ENCODE measurements around the gene PPP1R8. TPM values are rescaled to one million over a fixed set of nuclear protein-coding genes. Genes with fewer than 3 reads are reported as not detected.
"Not testable (repeated sequence)": the region's sequence is repeated elsewhere in the genome, so short reads cannot be mapped to it uniquely, and the experiment has no call there.

Gene PPP1R8
- total and polyA plus RNA-seq, 3 experiments from 2014 or later, result 37.5 to 70.0 (median 66.3) TPM

DNA sequence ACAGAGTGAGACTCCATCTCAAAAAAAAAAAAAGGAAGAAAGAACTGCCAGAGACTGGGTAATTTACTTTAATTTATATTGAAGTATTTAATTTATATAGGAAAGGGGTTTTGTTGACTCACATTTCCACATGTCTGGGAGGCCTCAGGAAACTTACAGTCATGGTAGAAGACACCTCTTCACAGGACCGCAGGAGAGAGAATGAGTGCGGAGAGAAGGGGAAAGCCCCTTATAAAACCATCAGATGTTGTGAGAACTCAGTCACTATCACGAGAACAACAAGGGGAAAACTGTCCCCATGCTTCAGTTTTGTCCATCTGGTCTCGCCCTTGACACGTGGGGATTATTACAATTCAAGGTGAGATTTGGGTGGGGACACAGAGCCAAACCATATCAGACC, 25.8 kb upstream of the PPP1R8 start:
- Mint-ChIP-seq H3K9me3 (no peaks in the 10 kb centered on the region), H3K27ac (peak overlapping the region in 3 of 8 donors; percentile 36 to 78 (median 72)), H3K36me3 (peaks cover 7 to 63% (median 22%) of the 10 kb centered on the region in 3 donors), H3K4me3 (no peak overlapping the region), H3K4me1 (peaks cover 0 to 1% (median 0%) of the 10 kb centered on the region in 3 donors), H3K27me3 (no peaks in the 10 kb centered on the region)
- Histone ChIP-seq H3K9me3 (ENCODE audit: low read length) (no peaks in the 10 kb centered on the region), H3K36me3 (ENCODE audit: insufficient read depth, low read length) (peaks cover 28% of the 10 kb centered on the region), H3K4me3 (ENCODE audit: low read length) (no peak overlapping the region), H3K27me3 (ENCODE audit: insufficient read depth, low read length, poor library complexity, severe bottlenecking) (no peaks in the 10 kb centered on the region), H3K4me1 (ENCODE audit: insufficient read depth, low read length) (no peaks in the 10 kb centered on the region), H3K27ac (ENCODE audit: low read depth, low read length) (no peak overlapping the region)
- ChIA-PET CTCF (no interaction called here), POLR2A (no interaction called here)
- DNase-seq, result no peak

DNA sequence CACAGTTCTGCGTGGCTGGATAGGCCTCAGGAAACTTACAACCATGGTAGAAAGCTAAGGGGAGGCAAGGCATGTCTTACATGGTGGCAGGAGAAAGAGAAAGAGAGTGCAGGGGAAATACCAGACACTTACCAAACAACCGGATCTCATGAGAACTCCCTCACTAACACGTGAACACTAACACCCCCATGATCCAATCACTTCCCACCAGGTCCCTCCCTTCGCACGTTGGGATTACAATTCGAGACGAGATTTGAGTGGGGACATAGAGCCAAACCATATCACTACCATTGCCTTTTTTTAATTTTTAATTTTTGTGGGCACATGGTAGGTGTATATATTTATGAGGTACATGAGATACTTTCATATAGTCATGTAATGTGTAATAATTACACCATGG, 23.8 kb upstream of the PPP1R8 start:
- Mint-ChIP-seq H3K9me3 (no peaks in the 10 kb centered on the region), H3K36me3 (peaks cover 7 to 54% (median 19%) of the 10 kb centered on the region in 3 donors), H3K4me1 (peaks cover 0 to 1% (median 0%) of the 10 kb centered on the region in 3 donors), H3K4me3 (no peak overlapping the region), H3K27me3 (no peaks in the 10 kb centered on the region), H3K27ac (no peak overlapping the region)
- Histone ChIP-seq H3K4me3 (ENCODE audit: low read length) (no peak overlapping the region), H3K4me1 (ENCODE audit: insufficient read depth, low read length) (no peaks in the 10 kb centered on the region), H3K27me3 (ENCODE audit: insufficient read depth, low read length, poor library complexity, severe bottlenecking) (no peaks in the 10 kb centered on the region), H3K27ac (ENCODE audit: low read depth, low read length) (no peak overlapping the region), H3K36me3 (ENCODE audit: insufficient read depth, low read length) (peaks cover 14% of the 10 kb centered on the region), H3K9me3 (ENCODE audit: low read length) (no peaks in the 10 kb centered on the region)
- POLR2A ChIA-PET, result no interaction called here
- CTCF ChIA-PET, result no interaction called here
- DNase-seq, result no peak

DNA sequence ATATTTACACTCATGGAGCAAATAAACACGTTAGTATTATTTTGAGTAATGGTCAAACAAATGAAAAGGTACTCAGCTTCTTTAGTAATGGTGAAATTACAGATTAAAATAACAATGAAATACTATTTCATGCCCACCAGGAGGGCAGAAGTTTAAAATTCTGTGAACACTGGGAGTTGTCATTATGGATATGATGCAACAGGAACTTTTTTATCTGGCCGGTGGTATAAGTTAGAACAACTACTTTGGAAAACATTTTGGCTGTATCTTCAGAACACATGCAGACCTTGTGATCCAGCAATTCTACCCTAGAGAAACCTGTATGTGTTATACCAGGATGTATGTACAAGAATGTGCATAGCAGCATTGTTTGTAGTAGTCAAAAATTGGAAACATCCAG, 23.2 kb upstream of the PPP1R8 start:
- H3K4me3 ChIP-seq (ENCODE audit: low read length), result no peak overlapping the region
- ChIA-PET POLR2A (no interaction called here), CTCF (no interaction called here)
- no peaks in the 10 kb centered on the region for H3K27me3 ChIP-seq (ENCODE audit: insufficient read depth, low read length, poor library complexity, severe bottlenecking)
- H3K4me1 Mint-ChIP-seq, result peaks cover 0 to 1% (median 0%) of the 10 kb centered on the region in 3 donors
- no peaks in the 10 kb centered on the region for H3K4me1 ChIP-seq (ENCODE audit: insufficient read depth, low read length)
- no peak overlapping the region for H3K4me3 Mint-ChIP-seq
- DNase-seq, result no peak
- H3K27ac ChIP-seq (ENCODE audit: low read depth, low read length), result no peak overlapping the region
- H3K36me3 Mint-ChIP-seq, result peaks cover 7 to 53% (median 16%) of the 10 kb centered on the region in 3 donors
- peaks cover 8% of the 10 kb centered on the region for H3K36me3 ChIP-seq (ENCODE audit: insufficient read depth, low read length)
- H3K27ac Mint-ChIP-seq, result no peak overlapping the region
- no peaks in the 10 kb centered on the region for H3K9me3 Mint-ChIP-seq
- H3K27me3 Mint-ChIP-seq, result no peaks in the 10 kb centered on the region
- no peaks in the 10 kb centered on the region for H3K9me3 ChIP-seq (ENCODE audit: low read length)

DNA sequence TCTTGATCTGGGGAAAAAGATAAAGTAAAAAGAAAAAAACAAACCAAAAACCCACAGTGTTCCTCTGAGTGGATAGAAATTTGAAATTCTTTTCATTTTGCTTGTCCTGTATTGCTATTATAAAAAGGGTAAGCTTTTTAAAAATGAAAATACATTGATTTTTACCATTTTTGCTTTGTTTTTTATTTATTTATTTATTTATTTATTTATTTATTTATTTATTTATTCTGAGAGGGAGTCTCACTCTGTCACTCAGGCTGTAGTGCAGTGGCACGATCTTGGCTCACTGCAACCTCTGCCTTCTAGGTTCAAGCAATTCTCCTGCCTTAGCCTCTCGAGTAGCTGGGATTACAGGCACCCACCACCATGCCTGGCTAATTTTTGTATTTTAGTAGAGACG, 22.5 kb upstream of the PPP1R8 start:
- H3K4me3 ChIP-seq (ENCODE audit: low read length); H3K27ac ChIP-seq (ENCODE audit: low read depth, low read length); H3K9me3 Mint-ChIP-seq; H3K4me1 ChIP-seq (ENCODE audit: insufficient read depth, low read length); H3K27me3 ChIP-seq (ENCODE audit: insufficient read depth, low read length, poor library complexity, severe bottlenecking); H3K9me3 ChIP-seq (ENCODE audit: low read length); CTCF ChIA-PET; H3K36me3 ChIP-seq (ENCODE audit: insufficient read depth, low read length); H3K27ac Mint-ChIP-seq; H3K4me3 Mint-ChIP-seq; POLR2A ChIA-PET; H3K4me1 Mint-ChIP-seq; H3K27me3 Mint-ChIP-seq; DNase-seq: not testable (repeated sequence)
- H3K36me3 Mint-ChIP-seq, result peaks cover 4 to 53% (median 14%) of the 10 kb centered on the region in 3 donors

DNA sequence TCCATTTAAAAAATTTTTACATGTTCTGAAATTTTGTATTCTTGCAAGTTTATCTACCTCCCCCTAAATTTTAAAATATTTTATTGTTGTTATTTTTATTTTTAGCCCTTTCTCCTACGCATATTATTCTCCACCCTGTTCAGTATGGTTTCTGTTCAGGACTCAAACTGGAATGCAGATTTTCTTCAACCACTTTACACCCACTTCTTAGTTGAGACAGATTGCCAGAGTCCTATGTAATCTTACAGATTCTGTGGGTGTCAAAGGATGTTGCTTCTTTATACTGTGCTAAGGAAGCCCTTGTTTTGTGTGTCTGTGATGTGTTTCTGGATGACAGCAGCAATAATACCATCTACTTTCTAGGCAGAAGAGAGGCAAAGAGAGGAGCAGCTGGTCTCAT, 20.7 kb upstream of the PPP1R8 start:
- no peaks in the 10 kb centered on the region for H3K9me3 Mint-ChIP-seq
- Histone ChIP-seq H3K9me3 (ENCODE audit: low read length) (no peaks in the 10 kb centered on the region), H3K36me3 (ENCODE audit: insufficient read depth, low read length) (peaks cover 6% of the 10 kb centered on the region), H3K4me3 (ENCODE audit: low read length) (no peak overlapping the region), H3K27ac (ENCODE audit: low read depth, low read length) (no peak overlapping the region), H3K4me1 (ENCODE audit: insufficient read depth, low read length) (no peaks in the 10 kb centered on the region), H3K27me3 (ENCODE audit: insufficient read depth, low read length, poor library complexity, severe bottlenecking) (no peaks in the 10 kb centered on the region)
- DNase-seq, result no peak
- H3K4me1 Mint-ChIP-seq, result peaks cover 0 to 1% (median 0%) of the 10 kb centered on the region in 3 donors
- ChIA-PET CTCF (no interaction called here), POLR2A (no interaction called here)
- H3K4me3 Mint-ChIP-seq, result no peak overlapping the region
- peaks cover 0 to 54% (median 10%) of the 10 kb centered on the region in 3 donors for H3K36me3 Mint-ChIP-seq
- H3K27ac Mint-ChIP-seq, result peak overlapping the region in 2 of 8 donors; percentile 42 to 70
- no peaks in the 10 kb centered on the region for H3K27me3 Mint-ChIP-seq

DNA sequence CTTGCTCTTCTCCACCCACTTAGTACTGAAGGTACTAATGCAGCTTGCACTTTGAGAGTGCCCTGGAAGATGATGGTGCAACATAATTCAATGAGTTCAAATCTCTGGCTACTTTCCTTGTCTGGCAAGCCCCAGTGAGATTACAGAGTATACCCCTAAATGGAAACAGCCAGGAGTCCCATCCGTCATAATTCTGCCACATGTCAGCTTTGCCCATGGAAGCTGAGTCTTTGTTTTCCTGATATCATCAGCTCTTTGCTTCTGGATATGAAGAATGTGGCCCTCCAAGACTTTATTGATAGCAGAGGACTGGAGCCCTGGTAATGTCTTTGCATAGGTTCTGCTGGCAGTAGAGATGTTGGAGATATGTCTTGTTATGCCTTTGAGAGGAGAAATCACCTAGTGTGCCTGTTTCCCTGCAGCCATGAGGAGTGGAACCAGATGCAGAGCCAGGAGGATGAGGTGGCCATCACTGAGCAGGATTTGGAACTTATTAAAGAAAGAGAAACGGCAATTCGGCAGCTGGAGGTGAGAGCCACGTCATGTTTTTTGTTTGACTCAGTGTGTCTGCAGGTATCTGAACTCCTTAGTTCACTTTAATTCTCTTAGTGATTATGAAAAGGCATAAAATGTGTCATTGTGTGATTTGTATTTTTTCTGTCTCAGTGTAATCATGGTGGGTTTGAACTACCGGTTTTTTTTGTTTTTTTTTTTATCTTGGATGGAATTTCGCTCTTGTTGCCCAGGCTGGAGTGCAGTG, 18.7 kb upstream of the PPP1R8 start:
- H3K27me3 Mint-ChIP-seq, result no peaks in the 10 kb centered on the region
- H3K27me3 ChIP-seq (ENCODE audit: insufficient read depth, low read length, poor library complexity, severe bottlenecking), result no peaks in the 10 kb centered on the region
- peak overlapping the region in 2 of 8 donors; percentile 25 to 33 for H3K27ac Mint-ChIP-seq
- H3K4me3 ChIP-seq (ENCODE audit: low read length), result no peak overlapping the region
- CTCF ChIA-PET, result no interaction called here
- H3K4me1 ChIP-seq (ENCODE audit: insufficient read depth, low read length), result no peaks in the 10 kb centered on the region
- no peaks in the 10 kb centered on the region for H3K9me3 ChIP-seq (ENCODE audit: low read length)
- H3K4me3 Mint-ChIP-seq, result no peak overlapping the region
- H3K36me3 ChIP-seq (ENCODE audit: insufficient read depth, low read length), result peaks cover 13% of the 10 kb centered on the region
- H3K27ac ChIP-seq (ENCODE audit: low read depth, low read length), result no peak overlapping the region
- no peak for DNase-seq
- H3K9me3 Mint-ChIP-seq, result no peaks in the 10 kb centered on the region
- H3K36me3 Mint-ChIP-seq, result peaks cover 0 to 46% (median 9%) of the 10 kb centered on the region in 3 donors
- H3K4me1 Mint-ChIP-seq, result peaks cover 0 to 1% (median 0%) of the 10 kb centered on the region in 3 donors
- POLR2A ChIA-PET, result interaction anchor here (0.7 kb wide), 1 partner anchor 110 kb away, joined by 3 read pairs; no protein-coding TSS in a partner anchor

DNA sequence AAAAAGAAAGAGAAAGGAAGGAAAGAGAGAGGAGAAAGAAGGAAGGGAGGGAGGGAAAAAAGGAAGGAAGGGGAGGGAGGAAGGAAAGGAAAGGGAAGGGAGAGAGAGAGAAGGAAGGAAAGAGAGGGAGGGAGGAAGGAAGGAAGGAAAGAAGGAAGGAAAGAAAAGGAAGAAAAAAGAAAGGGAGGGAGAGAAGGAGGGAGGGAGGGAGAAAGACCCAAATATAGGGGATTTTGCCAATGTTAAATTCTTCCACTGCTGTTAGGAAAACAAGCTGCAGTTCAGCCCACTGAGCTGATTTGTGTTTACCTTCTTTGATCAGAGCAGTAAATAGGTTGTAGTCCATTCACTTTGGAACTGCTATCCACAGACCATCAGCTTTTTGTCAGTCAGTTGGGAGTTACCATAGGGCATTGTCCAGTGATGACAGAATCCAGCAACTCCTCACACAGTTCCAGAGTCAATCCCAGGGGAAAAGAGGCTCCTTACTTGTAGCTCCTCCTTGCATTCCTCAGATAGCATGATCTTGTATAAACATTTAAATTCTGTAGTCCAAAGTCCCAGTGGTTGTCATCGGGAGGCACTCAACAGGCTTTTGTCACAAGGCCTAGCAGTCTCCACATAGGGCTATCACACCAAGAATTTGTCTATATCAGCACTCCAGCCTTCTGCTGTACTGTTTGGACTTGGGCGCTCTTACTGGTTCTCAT, 13.5 kb upstream of the PPP1R8 start:
- Histone ChIP-seq H3K4me1 (ENCODE audit: insufficient read depth, low read length) (no peaks in the 10 kb centered on the region), H3K4me3 (ENCODE audit: low read length) (no peak overlapping the region), H3K27ac (ENCODE audit: low read depth, low read length) (no peak overlapping the region), H3K27me3 (ENCODE audit: insufficient read depth, low read length, poor library complexity, severe bottlenecking) (no peaks in the 10 kb centered on the region), H3K36me3 (ENCODE audit: insufficient read depth, low read length) (peaks cover 37% of the 10 kb centered on the region), H3K9me3 (ENCODE audit: low read length) (no peaks in the 10 kb centered on the region)
- no peaks in the 10 kb centered on the region for H3K9me3 Mint-ChIP-seq
- peaks cover 0 to 67% (median 15%) of the 10 kb centered on the region in 3 donors for H3K36me3 Mint-ChIP-seq
- H3K4me3 Mint-ChIP-seq, result no peak overlapping the region
- H3K27me3 Mint-ChIP-seq, result no peaks in the 10 kb centered on the region
- no peak overlapping the region for H3K27ac Mint-ChIP-seq
- H3K4me1 Mint-ChIP-seq, result no peaks in the 10 kb centered on the region
- no peak for DNase-seq
- ChIA-PET CTCF (interaction anchor here (1.3 kb wide), 1 partner anchor 13 kb away, joined by 3 read pairs; the partner anchor contains the start of gene PPP1R8), POLR2A (no interaction called here)

DNA sequence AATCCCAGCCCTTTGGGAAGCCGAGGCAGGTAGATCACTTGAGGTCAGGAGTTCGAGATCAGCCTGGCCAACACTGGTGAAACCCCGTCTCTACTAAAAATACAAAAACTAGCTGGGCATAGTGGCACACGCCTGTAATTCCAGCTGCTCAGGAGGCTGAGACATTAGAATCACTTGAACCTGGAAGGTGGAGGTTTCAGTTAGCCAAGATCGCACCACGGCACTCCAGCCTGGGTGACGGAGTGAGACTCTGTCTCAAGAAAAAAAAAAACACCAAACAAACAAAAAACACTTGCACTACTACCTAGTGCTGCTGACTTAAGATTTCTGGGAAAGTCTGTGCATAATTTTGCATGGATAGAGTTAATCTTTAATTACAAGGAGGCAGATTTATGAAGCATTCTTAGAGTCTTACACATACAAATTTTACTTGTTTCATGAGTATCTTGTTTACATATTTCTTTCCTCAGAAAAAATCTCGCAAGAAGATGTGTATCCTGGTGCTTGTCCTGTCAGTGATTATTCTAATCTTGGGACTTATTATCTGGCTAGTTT, 8.7 kb upstream of the PPP1R8 start:
- peak overlapping the region in 1 of 8 donors; percentile 36 for H3K27ac Mint-ChIP-seq
- H3K4me1 ChIP-seq (ENCODE audit: insufficient read depth, low read length), result no peaks in the 10 kb centered on the region
- H3K36me3 Mint-ChIP-seq, result peaks cover 0 to 56% (median 11%) of the 10 kb centered on the region in 3 donors
- H3K27me3 ChIP-seq (ENCODE audit: insufficient read depth, low read length, poor library complexity, severe bottlenecking), result no peaks in the 10 kb centered on the region
- no peaks in the 10 kb centered on the region for H3K4me1 Mint-ChIP-seq
- H3K9me3 ChIP-seq (ENCODE audit: low read length), result no peaks in the 10 kb centered on the region
- H3K27me3 Mint-ChIP-seq, result no peaks in the 10 kb centered on the region
- H3K27ac ChIP-seq (ENCODE audit: low read depth, low read length), result no peak overlapping the region
- no peak overlapping the region for H3K4me3 Mint-ChIP-seq
- H3K4me3 ChIP-seq (ENCODE audit: low read length), result no peak overlapping the region
- H3K36me3 ChIP-seq (ENCODE audit: insufficient read depth, low read length), result peaks cover 33% of the 10 kb centered on the region
- CTCF ChIA-PET, result no interaction called here
- no peak for DNase-seq
- H3K9me3 Mint-ChIP-seq, result no peaks in the 10 kb centered on the region
- POLR2A ChIA-PET, result no interaction called here
